HepG2 (cell line): ENCODE data around the gene MYO19. TPM values are rescaled to one million over a fixed set of nuclear protein-coding genes. Genes with fewer than 3 reads are reported as not detected.

Experiments used
- CBX5 ChIP-seq: sonication (generic); formaldehyde crosslinking; IDR thresholded peaks from 2 replicates; pipeline ENCODE4 v1.4.0; 2020; ENCODE audit warnings: missing genetic modification reagents, borderline replicate concordance
- MTA1 ChIP-seq: sonication (generic); formaldehyde crosslinking; IDR thresholded peaks from 2 replicates; pipeline ENCODE4 v1.4.0; 2020; ENCODE audit warnings: missing genetic modification reagents, mild to moderate bottlenecking, borderline replicate concordance
- WIZ ChIP-seq: sonication (generic); formaldehyde crosslinking; IDR thresholded peaks from 2 replicates; pipeline ENCODE4 v1.5.1; 2020; ENCODE audit warnings: mild to moderate bottlenecking, missing genetic modification reagents
- ZNF24 ChIP-seq: fragments of 450-650 bp; IDR thresholded peaks from 2 replicates; pipeline ENCODE4 v1.6.1; 2017; ENCODE audit warnings: antibody characterized with exemption, mild to moderate bottlenecking
- ZSCAN21 ChIP-seq: sonication (generic); formaldehyde crosslinking; IDR thresholded peaks from 2 replicates; pipeline ENCODE4 v1.8.0; 2022; ENCODE audit warnings: mild to moderate bottlenecking, missing genetic modification reagents, moderate library complexity, borderline replicate concordance
- polyA plus RNA-seq, 8 experiments: library from polyadenylated mRNA; depleted of rRNA in 3 of 8; stranded (reverse) in 7 of 8; unstranded in 1 of 8; fragments of >200 nt; fragmentation: Illumina TruSeq in 4 of 8; extraction: Trizol in 4 of 8; gene quantifications; 2 replicates each; pipeline versions ENCODE4 v1.2.1 to v1.2.3, GENCODE V29; 2011 to 2016; ENCODE audit warnings: low read depth in 4 of 8, missing spikeins in 1 of 8, mixed read lengths in 1 of 8; ENCODE audit not compliant: insufficient read depth in 1 of 8
- total RNA-seq, 5 experiments: library from RNA; depleted of rRNA; stranded (reverse); fragments of >200 nt; fragmentation: Illumina TruSeq; extraction: Trizol; gene quantifications; 2 replicates each; pipeline ENCODE4 v1.2.3, GENCODE V29; 2016; ENCODE audit warnings: low read depth in 1 of 5
- TF ChIP-seq, protein P1 (sequence below): sonication (generic); formaldehyde crosslinking; IDR thresholded peaks from 2 replicates; pipeline ENCODE4 v1.4.0; 2020; ENCODE audit warnings: missing genetic modification reagents, mild to moderate bottlenecking, borderline replicate concordance
- TF ChIP-seq, protein P2 (sequence below): sonication (generic); formaldehyde crosslinking; IDR thresholded peaks from 2 replicates; pipeline ENCODE4 v1.4.0; 2020; ENCODE audit warnings: mild to moderate bottlenecking, missing genetic modification reagents, borderline replicate concordance
- TF ChIP-seq, protein P3 (sequence below): sonication (generic); formaldehyde crosslinking; IDR thresholded peaks from 2 replicates; pipeline ENCODE4 v1.5.0; 2020; ENCODE audit warnings: missing genetic modification reagents
- TF ChIP-seq, protein P4 (sequence below): sonication (generic); formaldehyde crosslinking; IDR thresholded peaks from 2 replicates; pipeline ENCODE4 v1.4.0; 2020; ENCODE audit warnings: mild to moderate bottlenecking, missing genetic modification reagents
- TF ChIP-seq, protein P5 (sequence below): sonication (generic); formaldehyde crosslinking; IDR thresholded peaks from 2 replicates; pipeline ENCODE4 v1.4.0; 2020; ENCODE audit warnings: missing genetic modification reagents
- TF ChIP-seq, protein P6 (sequence below): sonication (generic); formaldehyde crosslinking; IDR thresholded peaks from 2 replicates; pipeline ENCODE4 v1.4.0; 2020; ENCODE audit warnings: mild to moderate bottlenecking, missing genetic modification reagents

Gene MYO19
- total and polyA plus RNA-seq, 2 of the 13 experiments (the other 11 are each of a cell fraction or from before 2014, with no cell fraction given), result 75.7 to 82.3 TPM

DNA sequence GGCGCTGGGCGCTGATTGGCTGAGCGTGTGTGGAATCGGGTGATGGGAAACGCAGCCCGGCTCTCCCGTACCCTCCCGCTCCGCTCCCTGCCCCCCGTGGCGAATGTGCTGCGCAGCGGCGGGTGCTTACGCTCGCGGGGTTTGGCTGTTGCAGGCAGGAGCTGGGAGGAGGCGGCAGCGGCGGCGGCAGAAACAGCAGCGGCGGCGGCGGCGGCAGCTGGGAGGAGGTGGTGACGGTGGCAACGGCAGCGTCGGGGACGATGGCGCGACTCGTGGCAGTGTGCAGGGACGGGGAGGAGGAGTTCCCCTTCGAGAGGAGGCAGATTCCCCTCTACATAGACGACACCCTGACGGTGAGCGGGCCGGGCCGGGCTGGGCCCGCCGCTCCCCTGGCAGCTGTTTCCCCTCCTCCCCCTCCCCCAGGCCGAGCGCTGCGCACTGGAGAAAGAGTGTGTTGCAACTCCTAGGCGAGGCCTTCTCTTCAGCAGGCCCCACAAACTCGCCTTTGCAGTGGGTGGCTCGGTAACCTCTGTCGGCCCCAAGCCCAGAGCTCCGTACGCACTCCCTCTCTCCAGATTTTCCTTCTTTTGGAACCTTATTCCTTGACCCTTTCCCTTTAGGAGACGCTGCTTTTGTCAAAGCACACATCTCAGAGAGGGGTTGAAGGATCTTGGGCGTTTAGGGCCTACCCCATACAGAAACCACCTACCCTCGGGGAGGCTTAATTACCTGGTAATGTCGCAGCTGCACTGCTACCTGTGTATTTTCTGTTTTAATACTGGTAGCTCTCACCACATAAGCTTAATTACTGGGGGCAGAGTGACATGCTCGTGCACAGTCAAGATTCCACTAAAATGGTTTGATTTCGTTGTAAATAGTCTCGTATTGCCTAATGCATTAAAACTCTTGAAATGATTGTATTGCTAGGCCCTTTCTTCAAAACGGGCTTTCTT, 11.1 kb upstream of the MYO19 start (continued):
- TF ChIP-seq, protein P1, sequence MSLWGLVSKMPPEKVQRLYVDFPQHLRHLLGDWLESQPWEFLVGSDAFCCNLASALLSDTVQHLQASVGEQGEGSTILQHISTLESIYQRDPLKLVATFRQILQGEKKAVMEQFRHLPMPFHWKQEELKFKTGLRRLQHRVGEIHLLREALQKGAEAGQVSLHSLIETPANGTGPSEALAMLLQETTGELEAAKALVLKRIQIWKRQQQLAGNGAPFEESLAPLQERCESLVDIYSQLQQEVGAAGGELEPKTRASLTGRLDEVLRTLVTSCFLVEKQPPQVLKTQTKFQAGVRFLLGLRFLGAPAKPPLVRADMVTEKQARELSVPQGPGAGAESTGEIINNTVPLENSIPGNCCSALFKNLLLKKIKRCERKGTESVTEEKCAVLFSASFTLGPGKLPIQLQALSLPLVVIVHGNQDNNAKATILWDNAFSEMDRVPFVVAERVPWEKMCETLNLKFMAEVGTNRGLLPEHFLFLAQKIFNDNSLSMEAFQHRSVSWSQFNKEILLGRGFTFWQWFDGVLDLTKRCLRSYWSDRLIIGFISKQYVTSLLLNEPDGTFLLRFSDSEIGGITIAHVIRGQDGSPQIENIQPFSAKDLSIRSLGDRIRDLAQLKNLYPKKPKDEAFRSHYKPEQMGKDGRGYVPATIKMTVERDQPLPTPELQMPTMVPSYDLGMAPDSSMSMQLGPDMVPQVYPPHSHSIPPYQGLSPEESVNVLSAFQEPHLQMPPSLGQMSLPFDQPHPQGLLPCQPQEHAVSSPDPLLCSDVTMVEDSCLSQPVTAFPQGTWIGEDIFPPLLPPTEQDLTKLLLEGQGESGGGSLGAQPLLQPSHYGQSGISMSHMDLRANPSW (CRISPR knock-in tag), result no peak
- peak; percentile 75; the same call in 1 of the 2 replicates for TF ChIP-seq CBX5 (CRISPR knock-in tag)
- no peak for TF ChIP-seq ZNF24
- TF ChIP-seq, protein P2, sequence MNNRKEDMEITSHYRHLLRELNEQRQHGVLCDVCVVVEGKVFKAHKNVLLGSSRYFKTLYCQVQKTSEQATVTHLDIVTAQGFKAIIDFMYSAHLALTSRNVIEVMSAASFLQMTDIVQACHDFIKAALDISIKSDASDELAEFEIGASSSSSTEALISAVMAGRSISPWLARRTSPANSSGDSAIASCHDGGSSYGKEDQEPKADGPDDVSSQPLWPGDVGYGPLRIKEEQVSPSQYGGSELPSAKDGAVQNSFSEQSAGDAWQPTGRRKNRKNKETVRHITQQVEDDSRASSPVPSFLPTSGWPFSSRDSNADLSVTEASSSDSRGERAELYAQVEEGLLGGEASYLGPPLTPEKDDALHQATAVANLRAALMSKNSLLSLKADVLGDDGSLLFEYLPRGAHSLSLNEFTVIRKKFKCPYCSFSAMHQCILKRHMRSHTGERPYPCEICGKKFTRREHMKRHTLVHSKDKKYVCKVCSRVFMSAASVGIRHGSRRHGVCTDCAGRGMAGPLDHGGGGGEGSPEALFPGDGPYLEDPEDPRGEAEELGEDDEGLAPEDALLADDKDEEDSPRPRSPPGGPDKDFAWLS (CRISPR knock-in tag), result 0 out of 2 replicates have a peak, but pooled peaks have one; percentile 49
- no peak for TF ChIP-seq WIZ (CRISPR knock-in tag)
- TF ChIP-seq, protein P3, sequence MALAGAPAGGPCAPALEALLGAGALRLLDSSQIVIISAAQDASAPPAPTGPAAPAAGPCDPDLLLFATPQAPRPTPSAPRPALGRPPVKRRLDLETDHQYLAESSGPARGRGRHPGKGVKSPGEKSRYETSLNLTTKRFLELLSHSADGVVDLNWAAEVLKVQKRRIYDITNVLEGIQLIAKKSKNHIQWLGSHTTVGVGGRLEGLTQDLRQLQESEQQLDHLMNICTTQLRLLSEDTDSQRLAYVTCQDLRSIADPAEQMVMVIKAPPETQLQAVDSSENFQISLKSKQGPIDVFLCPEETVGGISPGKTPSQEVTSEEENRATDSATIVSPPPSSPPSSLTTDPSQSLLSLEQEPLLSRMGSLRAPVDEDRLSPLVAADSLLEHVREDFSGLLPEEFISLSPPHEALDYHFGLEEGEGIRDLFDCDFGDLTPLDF (CRISPR knock-in tag), result no peak
- TF ChIP-seq, protein P4, sequence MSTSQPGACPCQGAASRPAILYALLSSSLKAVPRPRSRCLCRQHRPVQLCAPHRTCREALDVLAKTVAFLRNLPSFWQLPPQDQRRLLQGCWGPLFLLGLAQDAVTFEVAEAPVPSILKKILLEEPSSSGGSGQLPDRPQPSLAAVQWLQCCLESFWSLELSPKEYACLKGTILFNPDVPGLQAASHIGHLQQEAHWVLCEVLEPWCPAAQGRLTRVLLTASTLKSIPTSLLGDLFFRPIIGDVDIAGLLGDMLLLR, result 0 out of 2 replicates have a peak, but pooled peaks have one; percentile 57
- TF ChIP-seq, protein P5, sequence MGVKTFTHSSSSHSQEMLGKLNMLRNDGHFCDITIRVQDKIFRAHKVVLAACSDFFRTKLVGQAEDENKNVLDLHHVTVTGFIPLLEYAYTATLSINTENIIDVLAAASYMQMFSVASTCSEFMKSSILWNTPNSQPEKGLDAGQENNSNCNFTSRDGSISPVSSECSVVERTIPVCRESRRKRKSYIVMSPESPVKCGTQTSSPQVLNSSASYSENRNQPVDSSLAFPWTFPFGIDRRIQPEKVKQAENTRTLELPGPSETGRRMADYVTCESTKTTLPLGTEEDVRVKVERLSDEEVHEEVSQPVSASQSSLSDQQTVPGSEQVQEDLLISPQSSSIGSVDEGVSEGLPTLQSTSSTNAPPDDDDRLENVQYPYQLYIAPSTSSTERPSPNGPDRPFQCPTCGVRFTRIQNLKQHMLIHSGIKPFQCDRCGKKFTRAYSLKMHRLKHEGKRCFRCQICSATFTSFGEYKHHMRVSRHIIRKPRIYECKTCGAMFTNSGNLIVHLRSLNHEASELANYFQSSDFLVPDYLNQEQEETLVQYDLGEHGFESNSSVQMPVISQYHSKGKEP (CRISPR knock-in tag), result peak; percentile 36; the same call in 1 of the 2 replicates
- TF ChIP-seq MTA1, result no peak; the same call in 1 of the 2 replicates
- TF ChIP-seq, protein P6, sequence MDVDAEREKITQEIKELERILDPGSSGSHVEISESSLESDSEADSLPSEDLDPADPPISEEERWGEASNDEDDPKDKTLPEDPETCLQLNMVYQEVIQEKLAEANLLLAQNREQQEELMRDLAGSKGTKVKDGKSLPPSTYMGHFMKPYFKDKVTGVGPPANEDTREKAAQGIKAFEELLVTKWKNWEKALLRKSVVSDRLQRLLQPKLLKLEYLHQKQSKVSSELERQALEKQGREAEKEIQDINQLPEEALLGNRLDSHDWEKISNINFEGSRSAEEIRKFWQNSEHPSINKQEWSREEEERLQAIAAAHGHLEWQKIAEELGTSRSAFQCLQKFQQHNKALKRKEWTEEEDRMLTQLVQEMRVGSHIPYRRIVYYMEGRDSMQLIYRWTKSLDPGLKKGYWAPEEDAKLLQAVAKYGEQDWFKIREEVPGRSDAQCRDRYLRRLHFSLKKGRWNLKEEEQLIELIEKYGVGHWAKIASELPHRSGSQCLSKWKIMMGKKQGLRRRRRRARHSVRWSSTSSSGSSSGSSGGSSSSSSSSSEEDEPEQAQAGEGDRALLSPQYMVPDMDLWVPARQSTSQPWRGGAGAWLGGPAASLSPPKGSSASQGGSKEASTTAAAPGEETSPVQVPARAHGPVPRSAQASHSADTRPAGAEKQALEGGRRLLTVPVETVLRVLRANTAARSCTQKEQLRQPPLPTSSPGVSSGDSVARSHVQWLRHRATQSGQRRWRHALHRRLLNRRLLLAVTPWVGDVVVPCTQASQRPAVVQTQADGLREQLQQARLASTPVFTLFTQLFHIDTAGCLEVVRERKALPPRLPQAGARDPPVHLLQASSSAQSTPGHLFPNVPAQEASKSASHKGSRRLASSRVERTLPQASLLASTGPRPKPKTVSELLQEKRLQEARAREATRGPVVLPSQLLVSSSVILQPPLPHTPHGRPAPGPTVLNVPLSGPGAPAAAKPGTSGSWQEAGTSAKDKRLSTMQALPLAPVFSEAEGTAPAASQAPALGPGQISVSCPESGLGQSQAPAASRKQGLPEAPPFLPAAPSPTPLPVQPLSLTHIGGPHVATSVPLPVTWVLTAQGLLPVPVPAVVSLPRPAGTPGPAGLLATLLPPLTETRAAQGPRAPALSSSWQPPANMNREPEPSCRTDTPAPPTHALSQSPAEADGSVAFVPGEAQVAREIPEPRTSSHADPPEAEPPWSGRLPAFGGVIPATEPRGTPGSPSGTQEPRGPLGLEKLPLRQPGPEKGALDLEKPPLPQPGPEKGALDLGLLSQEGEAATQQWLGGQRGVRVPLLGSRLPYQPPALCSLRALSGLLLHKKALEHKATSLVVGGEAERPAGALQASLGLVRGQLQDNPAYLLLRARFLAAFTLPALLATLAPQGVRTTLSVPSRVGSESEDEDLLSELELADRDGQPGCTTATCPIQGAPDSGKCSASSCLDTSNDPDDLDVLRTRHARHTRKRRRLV, result no peak; the same call in 1 of the 2 replicates
- peak; percentile 73 for TF ChIP-seq ZSCAN21 (CRISPR knock-in tag)
